Chondrocyte (in vitro differentiated cells): ENCODE data around the gene ELP1. TPM values are rescaled to one million over a fixed set of nuclear protein-coding genes. Genes with fewer than 3 reads are reported as not detected.
A peak's percentile ranks its signal among the peaks of the same experiment; 100 is the strongest.

Experiments
- DNase-seq: peaks from one replicate; pipeline ENCODE4 v3.0.0; 2021; ENCODE audit warnings: mixed read lengths, low spot score
- H3K27ac Mint-ChIP-seq: one replicate; pipeline ENCODE4 v1.8.0; 2021; ENCODE audit warnings: mild to moderate bottlenecking, moderate library complexity, mixed read lengths; ENCODE audit not compliant: unreplicated experiment
- H3K27me3 Mint-ChIP-seq: 2 replicates; pipeline ENCODE4 v1.8.0; 2021; ENCODE audit warnings: low read depth, mixed read lengths
- H3K36me3 Mint-ChIP-seq: 2 replicates; pipeline ENCODE4 v1.8.0; 2021; ENCODE audit warnings: low read depth, mixed read lengths
- H3K4me1 Mint-ChIP-seq: 2 replicates; pipeline ENCODE4 v1.8.0; 2021; ENCODE audit warnings: low read depth, mild to moderate bottlenecking, mixed read lengths
- H3K4me3 Mint-ChIP-seq: one replicate; pipeline ENCODE4 v1.8.0; 2021; ENCODE audit warnings: mild to moderate bottlenecking, moderate library complexity, mixed read lengths; ENCODE audit not compliant: unreplicated experiment
- H3K9me3 Mint-ChIP-seq: 2 replicates; pipeline ENCODE4 v1.8.0; 2021; ENCODE audit warnings: low read depth, mixed read lengths
- CTCF ChIP-seq: fragments of 200-600 bp; sonication (generic); IDR thresholded peaks from 2 replicates; pipeline ENCODE4 v1.5.0; 2021; ENCODE audit warnings: antibody characterized with exemption, mild to moderate bottlenecking, moderate library complexity
- long read RNA-seq: library from polyadenylated mRNA; stranded (forward); transcript quantifications from one replicate; pipeline ENCODE4 v2.0.0, GENCODE V29; 2021
- total RNA-seq: library from RNA; stranded (reverse); gene quantifications from 3 replicates; pipeline ENCODE4 v1.2.1, GENCODE V29; 2021

ELP1 gene
- 24.3 to 32.2 TPM (median 24.4 TPM) in 3 replicates for total RNA-seq
- long read RNA-seq, full-length matches to known transcripts, result 6 of 21 reads
- long read RNA-seq, partial matches to known transcripts, result 3 of 21 reads
- long read RNA-seq, other reads (novel, unspliced or antisense), result 12 of 21 reads

- Mint-ChIP-seq H3K4me3 (peak within 1 kb of the TSS; percentile 98), H3K9me3 (no peaks in the 10 kb centered on the region), H3K4me1 (peaks cover 34% of the 10 kb centered on the region), H3K36me3 (peaks cover 6% of the 10 kb centered on the region), H3K27ac (peak within 1 kb of the TSS; percentile 98), H3K27me3 (no peaks in the 10 kb centered on the region)
- TF ChIP-seq CTCF, result peak; percentile 68
- DNase-seq, result peak; percentile 97
Measured at GRCh38 chr9:108933718-108934322, at the start of gene ELP1. TSS of gene ELP1 (minus strand) at chr9:108934124. CDS start at chr9:108931146, 2,978 bp downstream.

- no peak overlapping the region for H3K4me3 Mint-ChIP-seq
- no peak for TF ChIP-seq CTCF
- H3K9me3 Mint-ChIP-seq, result no peaks in the 10 kb centered on the region
- DNase-seq, result no peak
- no peaks in the 10 kb centered on the region for H3K27me3 Mint-ChIP-seq
- no peak overlapping the region for H3K27ac Mint-ChIP-seq
- H3K4me1 Mint-ChIP-seq, result no peaks in the 10 kb centered on the region
- peaks cover 5% of the 10 kb centered on the region for H3K36me3 Mint-ChIP-seq
Measured at GRCh38 chr9:108980893-108981292, 47.0 kb upstream of the ELP1 start.

- no peak for DNase-seq
- no peaks in the 10 kb centered on the region for H3K27me3 Mint-ChIP-seq
- no peak for TF ChIP-seq CTCF
- peaks cover 5% of the 10 kb centered on the region for H3K4me1 Mint-ChIP-seq
- no peak overlapping the region for H3K27ac Mint-ChIP-seq
- no peak overlapping the region for H3K4me3 Mint-ChIP-seq
- H3K36me3 Mint-ChIP-seq, result peaks cover 7% of the 10 kb centered on the region
- no peaks in the 10 kb centered on the region for H3K9me3 Mint-ChIP-seq
Measured at GRCh38 chr9:108978205-108978604, 44.3 kb upstream of the ELP1 start.

- Mint-ChIP-seq H3K36me3 (peaks cover 14% of the 10 kb centered on the region), H3K4me1 (peaks cover 10% of the 10 kb centered on the region), H3K27ac (no peak overlapping the region), H3K4me3 (no peak overlapping the region), H3K9me3 (peaks cover 5% of the 10 kb centered on the region), H3K27me3 (no peaks in the 10 kb centered on the region)
- DNase-seq, result no peak
- TF ChIP-seq CTCF, result no peak
Measured at GRCh38 chr9:108973895-108974294, 40.0 kb upstream of the ELP1 start.

- no peak for TF ChIP-seq CTCF
- no peak overlapping the region for H3K27ac Mint-ChIP-seq
- peaks cover 5% of the 10 kb centered on the region for H3K9me3 Mint-ChIP-seq
- no peaks in the 10 kb centered on the region for H3K27me3 Mint-ChIP-seq
- H3K36me3 Mint-ChIP-seq, result peaks cover 11% of the 10 kb centered on the region
- no peak for DNase-seq
- H3K4me1 Mint-ChIP-seq, result peaks cover 17% of the 10 kb centered on the region
- no peak overlapping the region for H3K4me3 Mint-ChIP-seq
Measured at GRCh38 chr9:108972626-108973209, 38.8 kb upstream of the ELP1 start.
